LNCAP (cell line): ENCODE data around the gene SCARF2.

Source experiments
- TF ChIP-seq, protein P1 (sequence below): fragments of 450-650 bp; IDR thresholded peaks from 2 replicates; pipeline ENCODE4 v1.5.1; 2017; ENCODE audit warnings: mild to moderate bottlenecking

SCARF2 gene

GRCh38 chr22:20444325-20444724 is 6.7 kb upstream of the SCARF2 start:
- TF ChIP-seq, protein P1, sequence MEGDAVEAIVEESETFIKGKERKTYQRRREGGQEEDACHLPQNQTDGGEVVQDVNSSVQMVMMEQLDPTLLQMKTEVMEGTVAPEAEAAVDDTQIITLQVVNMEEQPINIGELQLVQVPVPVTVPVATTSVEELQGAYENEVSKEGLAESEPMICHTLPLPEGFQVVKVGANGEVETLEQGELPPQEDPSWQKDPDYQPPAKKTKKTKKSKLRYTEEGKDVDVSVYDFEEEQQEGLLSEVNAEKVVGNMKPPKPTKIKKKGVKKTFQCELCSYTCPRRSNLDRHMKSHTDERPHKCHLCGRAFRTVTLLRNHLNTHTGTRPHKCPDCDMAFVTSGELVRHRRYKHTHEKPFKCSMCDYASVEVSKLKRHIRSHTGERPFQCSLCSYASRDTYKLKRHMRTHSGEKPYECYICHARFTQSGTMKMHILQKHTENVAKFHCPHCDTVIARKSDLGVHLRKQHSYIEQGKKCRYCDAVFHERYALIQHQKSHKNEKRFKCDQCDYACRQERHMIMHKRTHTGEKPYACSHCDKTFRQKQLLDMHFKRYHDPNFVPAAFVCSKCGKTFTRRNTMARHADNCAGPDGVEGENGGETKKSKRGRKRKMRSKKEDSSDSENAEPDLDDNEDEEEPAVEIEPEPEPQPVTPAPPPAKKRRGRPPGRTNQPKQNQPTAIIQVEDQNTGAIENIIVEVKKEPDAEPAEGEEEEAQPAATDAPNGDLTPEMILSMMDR: no peak

DNA sequence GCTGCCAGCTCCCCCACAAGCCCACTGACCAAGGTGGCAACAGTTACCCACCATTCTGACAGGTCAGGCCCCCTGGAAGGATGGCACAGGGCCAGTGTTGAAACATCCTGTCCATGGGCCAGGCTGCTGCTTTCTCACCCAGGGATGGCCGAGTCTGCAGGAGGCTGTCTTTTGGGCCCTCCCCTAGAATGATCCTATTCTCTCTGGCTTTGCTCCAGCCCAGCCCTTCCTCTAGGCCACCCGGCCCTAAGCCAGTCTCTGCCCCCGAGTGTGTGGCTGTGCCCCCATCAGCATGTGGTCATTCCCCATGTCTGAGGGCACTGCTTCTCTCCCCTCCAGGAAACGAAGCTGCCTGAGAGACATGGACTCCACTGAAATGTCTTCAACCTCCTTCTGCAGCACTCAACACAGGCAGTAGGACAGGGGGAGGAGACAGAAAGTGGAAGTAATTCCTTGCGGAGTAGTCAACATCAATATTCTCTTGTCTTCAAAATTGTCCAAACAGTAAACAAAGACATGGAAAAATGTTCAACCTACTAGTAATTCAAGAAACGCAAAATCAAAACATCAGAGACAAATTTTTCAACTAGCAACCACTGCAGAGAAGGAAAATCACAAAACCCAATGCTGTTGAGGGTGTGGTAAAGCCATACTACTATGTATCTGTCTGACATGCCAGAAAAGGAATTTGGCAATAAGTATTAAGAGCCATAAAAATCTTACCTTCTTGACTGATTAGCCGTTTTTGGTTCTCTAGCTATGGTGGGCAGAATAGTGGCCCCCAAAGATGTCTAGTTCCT is 5.1 kb upstream of the SCARF2 start:
- TF ChIP-seq, protein P1: no peak

GRCh38 chr22:20441631-20442484 is 4.2 kb upstream of the SCARF2 start:
- TF ChIP-seq, protein P1: no peak

DNA sequence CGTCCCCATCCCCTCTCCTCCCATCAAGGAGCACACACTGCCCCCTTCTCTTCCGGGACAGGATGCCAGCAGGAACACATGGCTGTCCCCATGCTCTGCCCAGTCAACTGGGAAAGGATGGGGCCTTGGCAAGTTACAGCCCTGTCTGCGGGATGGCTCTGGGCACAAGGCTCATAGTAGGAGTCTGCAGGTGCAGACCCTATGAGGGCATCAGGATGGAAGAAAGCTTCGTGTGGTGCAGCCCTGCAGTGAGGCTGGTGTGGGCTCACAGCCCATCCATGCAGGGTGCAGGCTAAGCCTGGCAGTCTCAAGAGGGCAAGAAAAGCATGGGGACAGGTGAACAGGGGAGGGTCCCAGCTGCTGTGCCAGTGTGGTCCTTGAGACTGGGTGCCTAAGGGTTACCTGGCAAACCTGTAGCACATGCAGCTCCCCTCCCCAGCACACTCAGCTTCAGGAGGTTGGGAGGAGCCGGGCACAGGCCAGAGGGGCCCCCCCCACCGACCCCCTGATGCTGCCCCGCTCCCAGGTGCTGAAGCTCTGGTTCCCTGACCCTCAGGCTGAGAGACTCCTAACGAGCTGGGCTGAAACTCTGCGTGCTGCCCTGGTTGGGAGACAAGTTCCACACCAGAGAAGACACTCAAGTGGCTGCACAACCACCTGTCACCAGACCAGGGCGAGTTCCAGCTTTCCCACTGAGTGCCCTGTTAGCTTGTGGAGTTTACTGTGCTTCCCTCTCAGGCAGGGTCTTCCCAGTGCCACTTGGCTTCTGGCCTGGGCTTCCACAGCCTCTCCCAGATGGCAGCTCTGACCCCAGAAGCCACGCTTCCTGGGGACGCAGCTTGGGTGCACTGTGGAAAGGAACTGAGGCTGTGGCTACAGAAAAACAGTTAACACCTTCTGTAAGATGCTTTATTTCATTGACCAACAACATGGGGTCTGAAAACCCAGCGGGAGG is 3.3 kb upstream of the SCARF2 start:
- TF ChIP-seq, protein P1: no peak

DNA sequence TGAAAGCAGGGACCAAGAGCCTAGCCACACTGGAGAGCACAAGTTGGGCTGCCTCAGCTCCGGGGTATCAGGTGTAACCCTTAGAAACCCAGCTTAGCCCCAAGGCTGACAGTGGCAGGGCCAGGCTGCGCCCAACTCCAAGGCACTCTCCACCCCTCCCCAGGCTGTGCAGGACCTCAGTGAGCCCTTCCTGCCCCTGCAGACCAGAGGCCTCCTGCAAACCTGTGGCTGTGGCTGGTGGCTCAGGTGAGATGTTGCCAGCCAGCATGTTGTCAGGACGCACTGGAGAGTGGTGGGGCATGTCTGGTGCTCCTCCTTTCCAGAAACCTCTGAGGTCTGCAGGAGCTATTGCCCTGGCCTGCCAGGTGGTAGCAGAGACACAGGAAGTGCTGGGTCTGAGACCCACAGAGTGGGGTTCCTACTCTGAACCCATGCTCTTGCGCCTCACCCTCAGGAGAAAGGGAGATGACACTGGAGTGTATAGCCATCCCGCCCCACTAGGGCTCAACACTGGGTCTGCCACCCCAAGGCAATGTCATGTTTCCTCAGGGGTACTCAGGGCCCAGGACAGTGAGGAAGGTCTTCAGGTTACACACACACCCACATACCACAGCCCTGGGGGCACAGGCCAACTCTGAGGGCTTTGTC is 2.4 kb upstream of the SCARF2 start:
- TF ChIP-seq, protein P1: no peak

- TF ChIP-seq, protein P1: no peak
These were observed 1.9 kb upstream of the SCARF2 start for GRCh38 chr22:20439556-20439927.
